ENCODE results near the gene SMCO3.

GRCh38 chr12:14834509-14834908 lies 20.5 kb upstream of the SMCO3 start:
- TF ChIP-seq POLR2A (IDR thresholded peaks at IDR 0.05; ENCODE audit: low read depth, low read length), result no peak
- no peak for TF ChIP-seq POLR2AphosphoS5 (IDR thresholded peaks at IDR 0.05; ENCODE audit: low read depth, low read length)
- no peak for TF ChIP-seq TAF1 (IDR thresholded peaks at IDR 0.05; ENCODE audit: borderline replicate concordance, low read depth, low read length)

Data from GM12892 (cell line).